ENCODE measurements around the gene NABP2.

Gene NABP2

DNA sequence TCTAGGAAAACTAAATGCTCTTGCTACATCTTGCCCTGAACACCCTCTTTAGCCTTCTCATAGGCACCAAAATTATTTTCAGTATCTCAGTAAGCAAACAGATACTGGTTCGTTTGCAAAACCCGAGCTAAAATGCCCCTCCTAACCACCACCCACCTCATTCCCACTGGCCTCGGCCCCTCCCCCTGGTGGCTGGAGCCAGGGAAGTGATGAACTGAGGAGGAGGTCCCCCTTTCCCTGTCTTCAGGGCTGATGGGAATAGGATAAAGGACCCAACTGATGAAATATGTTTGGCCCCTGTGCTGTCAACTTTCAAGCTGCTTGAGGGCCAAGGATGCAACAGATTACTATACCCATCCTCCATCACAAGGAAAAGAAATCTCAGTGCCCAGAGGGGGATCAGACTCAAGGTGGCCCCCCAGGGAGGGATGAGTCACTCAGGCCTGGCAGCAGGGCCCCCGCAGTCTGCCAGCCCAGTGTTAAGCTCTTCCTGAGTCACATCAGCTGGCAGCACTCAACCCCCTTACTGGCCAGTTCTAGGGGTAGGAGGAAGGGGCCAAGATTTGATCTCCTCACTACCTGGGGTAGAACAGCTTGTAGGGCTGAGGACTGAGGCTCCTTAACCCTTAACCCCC, 32.3 kb downstream of the NABP2 start:
- DNase-seq (ENCODE audit: low read depth), result peak; percentile 46
- H3K4me3 ChIP-seq (ENCODE audit: low read length), result peak overlapping the region; percentile 90
- TF ChIP-seq, protein P1, sequence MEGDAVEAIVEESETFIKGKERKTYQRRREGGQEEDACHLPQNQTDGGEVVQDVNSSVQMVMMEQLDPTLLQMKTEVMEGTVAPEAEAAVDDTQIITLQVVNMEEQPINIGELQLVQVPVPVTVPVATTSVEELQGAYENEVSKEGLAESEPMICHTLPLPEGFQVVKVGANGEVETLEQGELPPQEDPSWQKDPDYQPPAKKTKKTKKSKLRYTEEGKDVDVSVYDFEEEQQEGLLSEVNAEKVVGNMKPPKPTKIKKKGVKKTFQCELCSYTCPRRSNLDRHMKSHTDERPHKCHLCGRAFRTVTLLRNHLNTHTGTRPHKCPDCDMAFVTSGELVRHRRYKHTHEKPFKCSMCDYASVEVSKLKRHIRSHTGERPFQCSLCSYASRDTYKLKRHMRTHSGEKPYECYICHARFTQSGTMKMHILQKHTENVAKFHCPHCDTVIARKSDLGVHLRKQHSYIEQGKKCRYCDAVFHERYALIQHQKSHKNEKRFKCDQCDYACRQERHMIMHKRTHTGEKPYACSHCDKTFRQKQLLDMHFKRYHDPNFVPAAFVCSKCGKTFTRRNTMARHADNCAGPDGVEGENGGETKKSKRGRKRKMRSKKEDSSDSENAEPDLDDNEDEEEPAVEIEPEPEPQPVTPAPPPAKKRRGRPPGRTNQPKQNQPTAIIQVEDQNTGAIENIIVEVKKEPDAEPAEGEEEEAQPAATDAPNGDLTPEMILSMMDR (conservative IDR thresholded peaks at IDR 0.05; ENCODE audit: low read length), result peak; percentile 17

- TF ChIP-seq, protein P1 (conservative IDR thresholded peaks at IDR 0.05; ENCODE audit: low read length), result no peak
- H3K4me3 ChIP-seq (ENCODE audit: low read length), result peak overlapping the region; percentile 90
Observed at GRCh38 chr12:56257071-56257470, 32.9 kb downstream of the NABP2 start.

GRCh38 chr12:56257491-56258067, 33.4 kb downstream of the NABP2 start:
- TF ChIP-seq, protein P1 (conservative IDR thresholded peaks at IDR 0.05; ENCODE audit: low read length), result 0 out of 2 replicates have a peak, but pooled peaks have one; percentile 6
- no peak for DNase-seq (ENCODE audit: low read depth)
- peak overlapping the region; percentile 90 for H3K4me3 ChIP-seq (ENCODE audit: low read length)

More at GRCh38 chr12:56257071-56257470, 32.9 kb downstream of the NABP2 start:
- no peak for DNase-seq (ENCODE audit: low read depth)

GRCh38 chr12:56258068-56258819, 34.1 kb downstream of the NABP2 start, which contains the start of gene ANKRD52:
Gene ANKRD52 (minus strand): TSS chr12:56258384. CDS start chr12:56258269, 115 bp downstream.
- peak within 1 kb of the TSS; percentile 90 for H3K4me3 ChIP-seq (ENCODE audit: low read length)
- TF ChIP-seq, protein P1 (conservative IDR thresholded peaks at IDR 0.05; ENCODE audit: low read length), result peak; percentile 41; the same call in 1 of the 2 replicates
- peak; percentile 83 for DNase-seq (ENCODE audit: low read depth)

GRCh38 chr12:56258820-56259183, 34.7 kb downstream of the NABP2 start:
- H3K4me3 ChIP-seq (ENCODE audit: low read length), result peak overlapping the region; percentile 70
- TF ChIP-seq, protein P1 (conservative IDR thresholded peaks at IDR 0.05; ENCODE audit: low read length), result no peak; the same call in 1 of the 2 replicates
- no peak for DNase-seq (ENCODE audit: low read depth)

DNA sequence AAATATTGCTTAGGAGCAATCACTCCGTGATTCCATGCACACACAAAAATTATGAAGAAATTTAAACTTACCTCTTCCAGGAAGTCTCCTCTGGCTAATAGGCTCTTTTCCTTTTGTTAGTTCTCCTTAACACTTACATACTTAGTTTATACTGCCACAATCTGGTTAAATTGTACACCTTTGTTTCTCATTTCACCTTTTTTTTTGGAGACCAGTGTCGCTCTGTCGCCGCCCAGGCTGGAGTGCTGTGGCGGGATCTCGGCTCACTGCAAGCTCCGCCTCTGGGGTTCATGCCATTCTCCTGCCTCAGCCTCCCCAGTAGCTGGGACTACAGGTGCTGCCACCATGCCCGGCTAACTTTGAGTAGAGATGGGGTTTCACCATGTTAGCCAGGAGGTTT, 36.2 kb downstream of the NABP2 start:
- TF ChIP-seq, protein P1 (conservative IDR thresholded peaks at IDR 0.05; ENCODE audit: low read length), result no peak
- no peak overlapping the region for H3K4me3 ChIP-seq (ENCODE audit: low read length)
- DNase-seq (ENCODE audit: low read depth), result no peak

Measured in AG10803 (cell line).